Karpas-422 (cell line): ENCODE data around the gene MAN1C1. TPM values are rescaled to one million over a fixed set of nuclear protein-coding genes. Genes with fewer than 3 reads are reported as not detected.

Experiments used
- DNase-seq: peaks from one replicate; pipeline ENCODE4 v3.0.0-alpha.2; 2015
- H2AFZ ChIP-seq: fragments of 200-600 bp; sonication (generic); 2 replicates; pipeline ENCODE4 v1.6.1; 2014; ENCODE audit warnings: antibody characterized with exemption, low read length, mixed read lengths
- H3K27ac ChIP-seq: fragments of 200-600 bp; sonication (generic); 2 replicates; pipeline ENCODE4 v1.5.1; 2014; ENCODE audit warnings: mild to moderate bottlenecking, low read length, moderate library complexity
- H3K27me3 ChIP-seq: fragments of 200-600 bp; sonication (generic); 2 replicates; pipeline ENCODE4 v1.6.1; 2014; ENCODE audit warnings: low read length, mixed read lengths
- H3K36me3 ChIP-seq: fragments of 200-600 bp; sonication (generic); 2 replicates; pipeline ENCODE4 v1.6.1; 2014; ENCODE audit warnings: low read length, mixed read lengths; ENCODE audit not compliant: insufficient read depth
- H3K4me1 ChIP-seq: fragments of 200-600 bp; sonication (generic); 2 replicates; pipeline ENCODE4 v1.6.1; 2014; ENCODE audit warnings: mild to moderate bottlenecking, low read length, mixed read lengths
- H3K4me2 ChIP-seq: fragments of 200-600 bp; sonication (generic); 2 replicates; pipeline ENCODE4 v1.6.1; 2014; ENCODE audit warnings: low read length, low read depth, mild to moderate bottlenecking; ENCODE audit not compliant: poor library complexity, severe bottlenecking
- H3K4me3 ChIP-seq: fragments of 200-600 bp; sonication (generic); 2 replicates; pipeline ENCODE4 v1.5.1; 2014; ENCODE audit warnings: mild to moderate bottlenecking, antibody characterized with exemption, low read length, mixed read lengths
- H3K79me2 ChIP-seq: fragments of 200-600 bp; sonication (generic); 2 replicates; pipeline ENCODE4 v1.6.1; 2014; ENCODE audit warnings: mild to moderate bottlenecking, low read length, mixed read lengths
- H3K9ac ChIP-seq: fragments of 200-600 bp; sonication (generic); 2 replicates; pipeline ENCODE4 v1.6.0; 2014; ENCODE audit warnings: low read length
- H3K9me2 ChIP-seq: fragments of 200-600 bp; sonication (generic), shearing (Covaris generic); replicated peaks from 2 replicates; pipeline ENCODE4 v1.6.0; 2014; ENCODE audit warnings: mild to moderate bottlenecking, low read length, moderate library complexity; ENCODE audit not compliant: insufficient read depth
- H3K9me3 ChIP-seq: fragments of 300-700, 200-600 bp; sonication (generic); 2 replicates; pipeline ENCODE4 v1.6.1; 2014; ENCODE audit warnings: low read length, mixed read lengths
- H4K20me1 ChIP-seq: fragments of 200-600 bp; sonication (generic); 2 replicates; pipeline ENCODE4 v1.6.1; 2014; ENCODE audit warnings: mild to moderate bottlenecking, antibody characterized with exemption, low read length, low read depth; ENCODE audit not compliant: insufficient read depth
- total RNA-seq: library from RNA; depleted of rRNA; stranded (reverse); fragments of >200 nt; shearing (Covaris generic); gene quantifications from 2 replicates; pipeline ENCODE4 v1.2.3, GENCODE V29; 2014; ENCODE audit warnings: low replicate concordance

MAN1C1 gene
- total RNA-seq, 1 experiment from 2014 or later, result not detected

DNA sequence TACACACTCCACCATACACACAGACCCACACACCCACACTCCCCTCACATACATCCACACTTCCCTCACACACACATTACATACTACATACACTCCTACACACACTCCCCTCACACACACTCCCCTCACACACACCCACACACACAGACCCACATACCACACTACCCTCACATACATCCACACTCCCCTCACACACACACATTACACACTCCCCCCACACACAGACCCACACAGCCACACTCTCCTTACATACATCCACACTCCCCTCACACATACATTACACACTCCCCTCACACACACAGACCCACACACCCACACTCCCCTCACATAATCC, 150.8 kb downstream of the MAN1C1 start:
- Histone ChIP-seq H3K9me3 (no peaks in the 10 kb centered on the region), H3K79me2 (no peaks in the 10 kb centered on the region), H3K4me2 (no peak overlapping the region), H2AFZ (no peak overlapping the region), H3K4me3 (no peak overlapping the region), H3K9me2 (no peaks in the 10 kb centered on the region), H3K27ac (no peak overlapping the region), H3K4me1 (no peaks in the 10 kb centered on the region), H3K9ac (no peak overlapping the region), H4K20me1 (no peaks in the 10 kb centered on the region), H3K36me3 (no peaks in the 10 kb centered on the region), H3K27me3 (no peaks in the 10 kb centered on the region)
- no peak for DNase-seq

DNA sequence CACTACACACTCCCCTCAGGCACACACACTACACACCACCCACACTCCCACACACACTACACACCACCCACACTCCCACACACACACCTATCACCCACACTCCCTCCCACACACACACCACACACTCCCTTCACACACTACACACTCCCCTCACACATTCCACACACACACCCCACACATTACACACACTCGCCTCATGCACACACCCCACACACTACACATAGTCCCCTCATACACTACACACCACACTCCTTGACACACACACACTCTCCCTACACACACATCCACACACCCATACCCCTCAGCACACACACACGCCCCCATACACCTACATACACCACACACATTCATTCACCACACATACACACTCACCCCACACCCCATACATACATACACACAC, 152.4 kb downstream of the MAN1C1 start:
- Histone ChIP-seq H3K36me3 (no peaks in the 10 kb centered on the region), H2AFZ (no peak overlapping the region), H3K9me2 (no peaks in the 10 kb centered on the region), H3K27ac (no peak overlapping the region), H3K27me3 (no peaks in the 10 kb centered on the region), H3K4me2 (no peak overlapping the region), H3K4me1 (no peaks in the 10 kb centered on the region), H3K9me3 (no peaks in the 10 kb centered on the region), H4K20me1 (no peaks in the 10 kb centered on the region), H3K9ac (no peak overlapping the region), H3K79me2 (no peaks in the 10 kb centered on the region), H3K4me3 (no peak overlapping the region)
- no peak for DNase-seq

DNA sequence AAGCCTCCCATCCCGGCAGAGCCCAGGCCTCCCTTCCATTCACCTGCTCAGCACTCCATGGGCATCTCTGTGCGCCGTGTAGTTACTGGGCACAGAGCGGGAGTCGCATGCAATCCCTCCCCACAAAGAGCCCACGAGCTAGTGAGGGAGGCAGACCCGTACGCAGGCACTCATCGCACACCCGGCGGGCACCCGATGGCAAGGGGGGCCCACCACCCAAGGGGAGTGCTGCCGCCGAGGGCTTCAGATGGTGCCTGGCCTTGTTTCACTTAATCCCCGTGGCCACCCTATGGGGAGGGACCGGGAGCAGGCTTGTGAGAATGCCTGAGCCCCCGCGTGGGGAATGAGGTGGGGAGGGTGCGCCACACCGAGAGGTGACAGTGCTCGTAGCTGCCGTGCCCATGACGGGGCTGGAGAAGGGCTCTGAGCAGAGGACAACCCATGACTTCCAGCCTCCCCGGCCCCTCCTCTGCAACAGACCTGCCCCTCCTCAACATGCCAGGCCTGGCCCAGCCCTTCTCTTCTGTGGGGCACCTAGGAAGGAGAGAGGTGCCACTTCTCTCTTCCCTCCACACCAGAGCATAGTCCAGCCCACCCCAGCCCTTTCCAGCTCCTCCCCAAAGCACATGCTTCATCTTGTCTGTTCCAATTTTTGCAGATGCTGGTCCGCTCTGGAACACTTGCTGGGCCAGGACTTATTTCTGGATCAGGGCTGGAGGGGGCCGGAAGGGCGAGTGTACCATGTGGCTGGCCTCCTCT, 153.2 kb downstream of the MAN1C1 start:
- Histone ChIP-seq H4K20me1 (no peaks in the 10 kb centered on the region), H3K27ac (no peak overlapping the region), H3K27me3 (no peaks in the 10 kb centered on the region), H3K4me2 (no peak overlapping the region), H3K79me2 (no peaks in the 10 kb centered on the region), H3K9me2 (no peaks in the 10 kb centered on the region), H3K36me3 (no peaks in the 10 kb centered on the region), H3K9ac (no peak overlapping the region), H3K4me1 (no peaks in the 10 kb centered on the region), H3K9me3 (no peaks in the 10 kb centered on the region), H2AFZ (no peak overlapping the region), H3K4me3 (no peak overlapping the region)
- no peak for DNase-seq

DNA sequence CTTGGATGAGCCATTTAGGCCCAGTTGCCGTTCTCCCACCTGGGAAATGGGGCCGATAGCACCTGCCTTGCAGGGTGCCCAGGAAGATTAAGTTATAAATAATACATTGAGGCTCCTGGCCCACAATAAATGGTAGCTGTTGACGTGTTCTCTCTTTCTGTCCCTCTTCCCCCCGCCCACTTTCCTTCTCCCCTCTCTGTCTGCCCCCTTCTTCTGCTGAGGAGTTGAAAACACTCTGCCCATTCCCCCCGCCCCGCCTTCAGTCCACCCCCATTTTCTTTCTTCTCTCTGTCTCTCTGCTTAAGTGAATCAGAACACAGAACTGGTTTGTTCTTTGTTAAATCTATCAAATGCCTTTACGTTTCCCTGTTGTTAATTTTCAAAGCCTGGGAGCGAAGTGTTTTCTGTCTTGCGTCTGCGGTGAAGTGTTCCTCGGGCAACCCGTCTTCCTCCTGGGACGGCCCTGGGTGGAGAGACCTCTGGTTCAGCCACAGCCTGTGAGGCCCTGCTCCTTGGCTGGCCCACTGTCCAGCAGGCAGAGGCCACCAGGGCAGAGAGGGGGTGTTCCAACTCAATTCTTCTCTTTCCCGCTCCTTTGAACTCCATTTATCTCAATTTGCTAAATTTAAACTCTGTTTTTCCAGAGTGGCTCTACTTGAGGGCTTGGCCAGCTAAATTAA, 154.1 kb downstream of the MAN1C1 start:
- Histone ChIP-seq H3K36me3 (no peaks in the 10 kb centered on the region), H3K4me1 (no peaks in the 10 kb centered on the region), H3K9ac (no peak overlapping the region), H4K20me1 (no peaks in the 10 kb centered on the region), H3K27me3 (no peaks in the 10 kb centered on the region), H3K4me3 (no peak overlapping the region), H3K4me2 (no peak overlapping the region), H2AFZ (no peak overlapping the region), H3K9me2 (no peaks in the 10 kb centered on the region), H3K27ac (no peak overlapping the region), H3K79me2 (no peaks in the 10 kb centered on the region), H3K9me3 (no peaks in the 10 kb centered on the region)
- DNase-seq, result no peak

DNA sequence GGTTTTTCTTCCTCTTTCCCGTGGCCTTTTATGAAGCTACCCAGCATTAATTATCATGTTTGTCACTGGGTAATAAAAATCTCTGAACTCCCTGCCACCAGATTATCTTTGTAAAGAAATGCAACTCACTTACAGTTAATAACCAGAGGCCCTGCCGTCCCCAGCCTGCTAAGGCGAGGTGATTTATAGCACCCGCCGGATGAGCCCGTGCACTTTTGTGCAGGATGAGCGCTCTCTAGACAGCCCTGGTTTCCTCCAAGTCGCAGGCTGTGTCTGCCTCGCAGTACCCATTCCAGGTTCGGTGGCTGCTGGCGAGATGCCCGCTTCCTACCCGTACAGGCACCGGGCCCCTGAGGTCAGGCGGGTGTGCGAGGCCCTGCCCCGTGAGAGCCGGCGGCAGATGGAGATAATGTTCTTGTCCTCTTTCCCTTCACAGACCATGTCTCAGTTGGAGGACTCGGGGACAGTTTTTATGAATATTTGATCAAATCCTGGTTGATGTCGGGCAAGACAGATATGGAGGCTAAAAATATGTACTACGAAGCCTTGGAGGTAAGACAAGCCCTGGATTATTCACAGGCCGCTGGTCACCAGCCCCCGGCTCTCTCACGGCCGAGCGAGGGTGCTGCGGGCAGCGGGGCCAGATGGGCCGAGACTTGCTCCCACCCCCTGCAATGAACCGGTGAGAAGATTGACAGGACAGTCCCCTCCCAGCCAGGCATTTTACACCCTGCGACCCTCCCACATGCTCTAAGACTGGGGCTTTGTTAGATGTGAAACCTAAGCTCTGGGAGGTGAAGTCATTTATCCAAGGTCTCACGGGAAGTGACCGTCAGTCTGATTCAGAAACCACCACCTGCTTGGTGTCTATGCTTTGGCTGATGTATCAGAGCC, 154.9 kb downstream of the MAN1C1 start:
- no peak overlapping the region for H3K4me3 ChIP-seq
- no peaks in the 10 kb centered on the region for H4K20me1 ChIP-seq
- no peaks in the 10 kb centered on the region for H3K79me2 ChIP-seq
- H3K4me2 ChIP-seq, result no peak overlapping the region
- H2AFZ ChIP-seq, result no peak overlapping the region
- H3K9me2 ChIP-seq, result no peaks in the 10 kb centered on the region
- no peaks in the 10 kb centered on the region for H3K36me3 ChIP-seq
- no peaks in the 10 kb centered on the region for H3K4me1 ChIP-seq
- DNase-seq, result no peak
- H3K9ac ChIP-seq, result no peak overlapping the region
- H3K27ac ChIP-seq, result no peak overlapping the region
- H3K27me3 ChIP-seq, result no peaks in the 10 kb centered on the region
- no peaks in the 10 kb centered on the region for H3K9me3 ChIP-seq

DNA sequence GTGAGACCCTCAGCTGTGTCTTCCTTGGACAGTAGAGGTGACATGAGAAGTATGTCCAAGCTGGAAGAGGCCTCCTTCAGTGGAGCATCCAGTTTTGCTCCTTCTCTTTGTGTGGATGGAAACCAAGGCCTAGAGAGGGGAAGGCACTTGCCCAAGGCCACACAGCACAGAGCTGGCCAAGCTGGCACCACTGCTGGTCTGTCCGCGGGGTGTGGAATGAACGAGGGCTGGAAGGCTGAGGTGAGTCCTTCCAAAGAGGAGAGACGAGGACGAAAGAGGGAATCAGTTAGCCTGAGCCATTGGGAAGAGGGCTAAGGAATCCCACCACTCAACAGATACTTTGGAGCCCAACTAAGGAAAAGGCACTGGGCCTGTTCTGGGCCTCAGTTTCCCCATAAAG, 155.6 kb downstream of the MAN1C1 start:
- Histone ChIP-seq H3K9me3 (no peaks in the 10 kb centered on the region), H3K4me3 (no peak overlapping the region), H3K4me2 (no peak overlapping the region), H2AFZ (no peak overlapping the region), H3K79me2 (no peaks in the 10 kb centered on the region), H3K4me1 (no peaks in the 10 kb centered on the region), H3K9me2 (no peaks in the 10 kb centered on the region), H4K20me1 (no peaks in the 10 kb centered on the region), H3K9ac (no peak overlapping the region), H3K27me3 (no peaks in the 10 kb centered on the region), H3K36me3 (no peaks in the 10 kb centered on the region), H3K27ac (no peak overlapping the region)
- DNase-seq, result no peak

DNA sequence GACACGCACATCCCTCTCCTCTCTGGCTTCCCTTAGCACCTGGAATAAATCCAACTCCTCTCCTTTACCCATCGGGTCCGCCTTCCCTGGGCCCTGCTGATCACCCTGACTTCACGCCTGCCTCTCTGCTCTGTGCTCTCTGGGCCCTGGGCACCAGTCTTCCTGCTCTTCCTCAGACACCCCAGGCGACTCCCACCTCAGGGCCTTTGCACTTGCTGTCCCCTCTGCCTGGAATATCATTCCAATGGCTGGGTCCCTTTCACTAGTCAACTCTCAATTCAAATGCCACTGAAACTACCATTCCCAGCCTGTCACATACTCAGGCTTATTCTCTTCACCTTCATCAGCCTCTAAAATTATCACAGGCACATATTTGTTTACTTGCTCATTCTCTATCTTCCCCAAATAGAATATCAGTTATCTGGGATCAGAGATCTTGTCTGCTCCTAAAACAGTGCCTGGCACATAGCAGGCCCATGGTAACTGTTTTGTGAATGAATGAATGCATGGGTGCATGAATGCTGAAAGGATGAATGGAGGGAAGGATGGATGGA, 156.2 kb downstream of the MAN1C1 start:
- Histone ChIP-seq H3K9me2 (no peaks in the 10 kb centered on the region), H3K4me1 (no peaks in the 10 kb centered on the region), H3K4me3 (no peak overlapping the region), H3K9ac (no peak overlapping the region), H3K4me2 (no peak overlapping the region), H3K79me2 (no peaks in the 10 kb centered on the region), H2AFZ (no peak overlapping the region), H3K36me3 (no peaks in the 10 kb centered on the region), H4K20me1 (no peaks in the 10 kb centered on the region), H3K27me3 (no peaks in the 10 kb centered on the region), H3K9me3 (no peaks in the 10 kb centered on the region), H3K27ac (no peak overlapping the region)
- DNase-seq, result no peak
